T-helper 1 cell treated with Interleukin-12 subunit alpha and Interleukin-12 subunit beta and Interleukin-4 antibody, amounts not matched to agents 30 μg/mL and 1 μg/mL, for 36 hours (primary cell): ENCODE measurements around the gene NCL.
"Not testable (repeated sequence)": the region's sequence is repeated elsewhere in the genome, so short reads cannot be mapped to it uniquely, and the experiment has no call there.

Experiments
- H3K27ac Mint-ChIP-seq: one replicate; pipeline ENCODE4 v1.8.0; 2021; ENCODE audit warnings: mild to moderate bottlenecking, mixed read lengths
- H3K27me3 Mint-ChIP-seq: one replicate; pipeline ENCODE4 v1.8.0; 2021; ENCODE audit warnings: low read depth, mixed read lengths
- H3K36me3 Mint-ChIP-seq: one replicate; pipeline ENCODE4 v1.8.0; 2021; ENCODE audit warnings: low read depth, mixed read lengths
- H3K4me1 Mint-ChIP-seq: one replicate; pipeline ENCODE4 v1.8.0; 2021; ENCODE audit warnings: low read depth, mixed read lengths
- H3K4me3 Mint-ChIP-seq: one replicate; pipeline ENCODE4 v1.8.0; 2021; ENCODE audit warnings: mild to moderate bottlenecking, moderate library complexity, mixed read lengths
- H3K9me3 Mint-ChIP-seq: one replicate; pipeline ENCODE4 v1.8.0; 2021; ENCODE audit warnings: mixed read lengths

The NCL gene

DNA sequence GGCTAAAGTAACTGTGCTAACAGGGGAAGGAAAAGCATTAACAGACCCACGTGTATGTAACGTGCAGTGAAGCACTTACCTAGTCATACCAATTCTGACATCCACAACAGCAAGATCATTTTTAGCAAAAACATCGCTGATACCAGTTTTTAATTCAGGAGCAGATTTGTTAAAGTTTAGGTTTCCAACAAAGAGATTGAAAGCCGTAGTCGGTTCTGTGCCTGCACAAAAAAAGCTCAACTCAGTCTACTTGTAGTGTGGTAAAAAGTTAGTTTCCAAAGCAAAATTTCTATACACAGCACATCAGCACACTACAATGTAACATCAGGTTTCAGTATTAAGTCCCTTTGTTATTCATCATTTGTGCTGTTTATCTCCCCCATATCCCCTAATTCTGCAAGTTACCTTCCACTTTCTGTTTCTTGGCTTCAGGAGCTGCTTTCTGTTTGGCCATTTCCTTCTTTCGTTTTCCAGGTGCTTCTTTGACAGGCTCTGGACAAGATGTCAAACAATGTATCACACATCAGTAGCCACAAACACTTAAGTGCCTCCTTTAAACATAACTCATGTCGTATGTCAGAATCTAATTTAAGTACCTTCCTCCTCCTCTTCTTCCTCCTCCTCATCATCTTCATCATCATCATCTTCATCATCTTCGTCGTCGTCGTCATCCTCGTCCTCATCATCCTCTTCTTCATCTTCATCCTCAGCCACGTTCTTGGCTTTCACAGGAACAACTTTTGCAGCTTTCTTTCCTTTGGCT, 4.0 kb downstream of the NCL start:
- peaks cover 41% of the 10 kb centered on the region for H3K4me1 Mint-ChIP-seq
- peak overlapping the region; percentile 32 for H3K4me3 Mint-ChIP-seq
- no peaks in the 10 kb centered on the region for H3K27me3 Mint-ChIP-seq
- H3K27ac Mint-ChIP-seq: peak overlapping the region; percentile 61
- H3K36me3 Mint-ChIP-seq: peaks cover 73% of the 10 kb centered on the region
- H3K9me3 Mint-ChIP-seq: no peaks in the 10 kb centered on the region

DNA sequence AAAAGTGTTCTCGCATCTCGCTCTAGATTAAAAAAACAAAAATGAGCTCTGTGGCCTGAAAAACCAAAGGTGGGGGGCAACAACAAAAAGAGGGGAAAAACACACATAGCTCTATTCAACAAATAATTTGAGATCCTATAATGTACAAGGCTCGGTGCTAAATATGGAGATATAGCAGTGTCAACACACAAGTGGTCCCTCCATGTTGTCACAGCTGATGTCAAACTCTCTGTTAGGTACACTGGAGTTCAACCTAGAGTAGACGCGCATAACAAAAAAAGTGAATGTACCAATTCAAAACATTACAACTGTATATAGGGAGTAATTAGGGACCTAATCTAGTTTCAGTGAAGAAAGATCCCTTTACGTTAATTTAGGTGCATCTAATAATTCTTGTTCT, 5.9 kb downstream of the NCL start:
- Mint-ChIP-seq H3K27ac (no peak overlapping the region), H3K4me1 (peaks cover 39% of the 10 kb centered on the region), H3K36me3 (peaks cover 79% of the 10 kb centered on the region), H3K27me3 (no peaks in the 10 kb centered on the region), H3K9me3 (no peaks in the 10 kb centered on the region), H3K4me3 (no peak overlapping the region)

DNA sequence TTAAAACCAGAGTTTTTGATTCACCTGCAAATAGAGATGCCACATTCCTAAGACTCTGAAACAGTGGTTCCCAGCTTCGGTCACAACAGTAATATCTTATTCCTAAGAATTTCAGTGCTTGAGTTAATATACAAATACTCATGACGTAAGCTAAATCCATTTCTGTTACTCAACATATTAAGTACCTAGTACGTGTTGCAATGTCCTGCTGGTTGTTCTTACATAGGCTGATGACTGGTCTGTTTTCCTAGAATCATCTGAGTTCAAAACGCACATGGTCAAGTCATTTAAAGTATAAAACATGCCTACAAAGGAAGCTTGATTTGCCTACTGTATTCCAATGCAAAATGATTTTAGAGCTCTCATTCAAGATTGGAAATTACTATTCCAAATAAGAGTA, 7.2 kb downstream of the NCL start:
- Mint-ChIP-seq H3K4me1 (peaks cover 26% of the 10 kb centered on the region), H3K27ac (no peak overlapping the region), H3K4me3 (no peak overlapping the region), H3K9me3 (no peaks in the 10 kb centered on the region), H3K27me3 (no peaks in the 10 kb centered on the region), H3K36me3 (peaks cover 74% of the 10 kb centered on the region)

DNA sequence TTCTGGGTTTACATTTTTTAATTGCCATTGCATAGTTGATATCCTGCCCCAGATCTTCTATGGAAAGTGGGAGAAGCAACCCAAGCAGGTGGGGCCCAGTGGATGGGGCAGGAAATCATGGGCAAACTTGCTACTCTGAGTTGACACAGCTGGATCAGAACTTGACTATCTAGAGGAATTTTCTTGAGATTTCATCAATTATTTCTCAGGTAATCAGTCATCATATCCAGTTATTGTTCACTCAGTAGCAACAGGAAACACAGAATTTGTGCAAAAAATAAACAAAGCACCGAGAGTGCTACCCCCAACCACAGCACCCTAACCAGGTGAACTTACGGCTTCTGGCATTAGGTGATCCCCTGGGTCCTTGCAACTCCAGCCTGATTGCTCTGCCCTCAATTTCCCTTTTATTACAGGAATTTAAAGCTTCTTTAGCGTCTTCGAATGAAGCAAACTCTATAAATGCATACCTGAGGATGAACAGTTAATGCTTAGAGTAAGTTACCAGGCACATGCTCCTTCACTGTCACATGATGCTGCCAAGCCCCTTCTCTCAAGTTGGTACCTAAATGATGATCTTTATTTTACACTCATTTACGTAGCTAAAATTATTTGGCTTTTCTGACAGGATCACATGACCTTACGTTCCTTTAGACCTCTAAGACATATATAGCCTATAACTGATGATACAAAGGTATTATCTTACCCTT, 7.8 kb downstream of the NCL start:
- H3K4me1 Mint-ChIP-seq: peaks cover 22% of the 10 kb centered on the region
- no peaks in the 10 kb centered on the region for H3K27me3 Mint-ChIP-seq
- H3K4me3 Mint-ChIP-seq: no peak overlapping the region
- H3K36me3 Mint-ChIP-seq: peaks cover 74% of the 10 kb centered on the region
- H3K9me3 Mint-ChIP-seq: no peaks in the 10 kb centered on the region
- H3K27ac Mint-ChIP-seq: no peak overlapping the region

DNA sequence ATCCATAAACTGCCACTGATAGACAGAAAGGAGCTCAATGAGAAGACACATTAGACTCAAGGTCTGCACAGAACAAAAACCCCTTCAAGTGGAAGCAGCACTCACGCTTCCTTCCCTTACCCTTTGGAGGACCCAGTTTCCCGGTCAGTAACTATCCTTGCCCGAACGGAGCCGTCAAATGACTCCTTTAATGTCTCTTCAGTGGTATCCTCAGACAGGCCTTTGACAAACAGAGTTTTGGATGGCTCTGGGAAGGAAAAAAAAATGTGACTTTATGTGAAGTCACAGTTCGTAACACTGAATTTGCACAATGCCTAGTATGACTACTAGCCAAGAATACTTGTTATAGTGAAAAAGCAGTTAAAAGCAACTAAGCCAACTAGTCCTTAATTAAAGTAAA, 8.4 kb downstream of the NCL start:
- Mint-ChIP-seq H3K36me3 (peaks cover 71% of the 10 kb centered on the region), H3K4me3 (no peak overlapping the region), H3K4me1 (peaks cover 20% of the 10 kb centered on the region), H3K27me3 (no peaks in the 10 kb centered on the region), H3K9me3 (no peaks in the 10 kb centered on the region), H3K27ac (no peak overlapping the region)

DNA sequence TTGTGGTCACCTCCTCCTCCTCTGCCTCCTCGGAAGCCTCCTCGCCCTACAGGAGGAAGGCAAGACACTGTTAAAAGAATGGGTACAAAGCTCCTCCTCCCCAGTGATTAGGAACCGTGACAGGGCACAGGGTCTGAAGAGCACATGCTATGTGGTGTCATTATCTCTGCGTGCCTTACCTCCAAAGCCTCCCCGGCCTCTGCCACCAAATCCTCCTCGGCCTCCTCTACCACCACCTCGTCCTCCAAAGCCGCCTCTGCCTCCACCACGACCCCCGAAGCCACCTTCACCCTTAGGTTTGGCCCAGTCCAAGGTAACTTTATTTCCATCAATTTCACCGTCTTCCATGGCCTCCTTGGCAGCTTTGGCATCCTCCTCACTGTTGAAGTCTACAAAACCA, 9.1 kb downstream of the NCL start:
- no peak overlapping the region for H3K4me3 Mint-ChIP-seq
- H3K4me1 Mint-ChIP-seq: peaks cover 14% of the 10 kb centered on the region
- H3K27ac Mint-ChIP-seq: no peak overlapping the region
- H3K9me3 Mint-ChIP-seq: no peaks in the 10 kb centered on the region
- H3K36me3 Mint-ChIP-seq: peaks cover 65% of the 10 kb centered on the region
- H3K27me3 Mint-ChIP-seq: no peaks in the 10 kb centered on the region

DNA sequence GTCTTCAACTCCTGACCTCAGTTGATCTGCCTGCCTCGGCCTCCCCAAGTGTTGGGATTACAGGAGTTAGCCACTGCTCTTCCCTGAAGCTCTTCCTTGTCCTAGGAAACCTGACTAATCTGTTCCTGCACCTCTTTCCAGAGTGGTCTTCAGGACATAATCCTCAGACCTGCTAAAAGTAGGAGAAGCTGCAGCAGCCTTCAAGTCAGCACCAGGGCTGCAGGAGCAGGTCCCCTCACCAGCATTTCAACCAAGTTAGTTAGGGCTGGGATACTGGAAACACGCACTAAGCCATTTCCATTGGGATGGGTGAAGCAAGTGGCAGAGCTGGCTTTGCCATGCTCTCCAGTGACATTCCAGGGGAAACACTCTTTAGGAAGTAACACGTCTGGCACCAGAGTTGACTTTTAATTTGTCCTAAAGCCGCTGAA, 9.9 kb downstream of the NCL start:
- H3K9me3 Mint-ChIP-seq: no peaks in the 10 kb centered on the region
- H3K4me1 Mint-ChIP-seq: peaks cover 11% of the 10 kb centered on the region
- no peak overlapping the region for H3K27ac Mint-ChIP-seq
- H3K4me3 Mint-ChIP-seq: no peak overlapping the region
- peaks cover 60% of the 10 kb centered on the region for H3K36me3 Mint-ChIP-seq
- H3K27me3 Mint-ChIP-seq: no peaks in the 10 kb centered on the region

DNA sequence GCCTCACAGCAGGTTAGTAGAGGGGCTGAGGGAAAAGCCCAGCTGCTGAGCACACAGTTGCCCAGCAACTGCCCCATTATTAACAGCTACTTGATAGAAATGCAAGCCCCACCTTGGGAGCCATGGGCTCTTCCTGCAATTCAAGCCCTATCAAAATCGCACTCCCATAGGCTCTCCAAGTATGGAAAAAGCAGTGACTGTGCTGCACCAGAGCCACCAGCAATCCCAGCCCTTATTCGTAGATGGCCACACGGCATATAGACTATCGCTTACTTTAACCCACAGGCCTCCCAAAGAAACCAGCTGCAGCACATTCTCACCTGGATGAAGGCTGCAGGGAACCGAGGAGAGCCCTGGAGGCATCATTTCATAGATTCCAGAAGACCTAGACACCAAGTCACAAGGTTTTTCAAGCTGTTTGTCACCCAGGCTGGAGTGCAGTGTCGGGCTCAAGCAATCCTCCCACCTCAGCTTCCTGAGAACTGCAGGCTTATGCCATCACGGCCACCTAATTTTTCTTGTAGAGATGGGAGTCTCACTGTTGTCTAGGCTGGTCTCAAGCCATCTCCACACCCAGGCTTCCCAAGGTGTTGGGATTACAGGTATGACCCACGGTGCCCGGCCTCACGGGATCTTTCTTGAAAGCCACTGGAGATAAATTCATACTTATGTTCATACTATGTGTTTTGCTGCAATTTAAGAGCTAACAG, 11.3 kb downstream of the NCL start:
- Mint-ChIP-seq H3K9me3 (no peaks in the 10 kb centered on the region), H3K4me1 (peaks cover 8% of the 10 kb centered on the region), H3K4me3 (no peak overlapping the region), H3K27me3 (no peaks in the 10 kb centered on the region), H3K27ac (peak overlapping the region; percentile 31), H3K36me3 (peaks cover 47% of the 10 kb centered on the region)

DNA sequence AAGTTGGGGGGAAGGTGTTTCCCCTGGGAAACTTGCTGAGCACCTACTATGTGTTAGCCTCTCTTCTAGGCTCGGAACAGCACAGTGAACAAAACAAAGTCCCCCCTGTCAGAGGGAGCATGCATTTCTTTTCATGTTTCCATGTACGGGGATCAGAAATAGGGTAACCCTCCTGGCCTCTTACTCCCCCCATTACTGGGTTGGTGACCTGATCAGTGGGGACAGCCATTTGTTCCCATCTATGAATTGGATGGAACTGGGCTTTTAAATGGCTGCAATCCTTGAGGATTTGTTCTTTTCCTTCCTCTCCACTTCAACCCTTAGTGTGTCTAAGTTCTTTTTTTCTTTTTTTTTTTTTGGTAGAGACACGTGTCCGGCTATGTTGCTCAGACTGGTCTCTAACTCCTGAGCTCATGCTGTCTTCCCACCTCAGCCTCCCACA, 13.7 kb downstream of the NCL start:
- Mint-ChIP-seq H3K4me1 (peaks cover 6% of the 10 kb centered on the region), H3K36me3 (peaks cover 27% of the 10 kb centered on the region), H3K27ac (peak overlapping the region; percentile 49), H3K4me3 (no peak overlapping the region), H3K27me3 (no peaks in the 10 kb centered on the region), H3K9me3 (no peaks in the 10 kb centered on the region)

DNA sequence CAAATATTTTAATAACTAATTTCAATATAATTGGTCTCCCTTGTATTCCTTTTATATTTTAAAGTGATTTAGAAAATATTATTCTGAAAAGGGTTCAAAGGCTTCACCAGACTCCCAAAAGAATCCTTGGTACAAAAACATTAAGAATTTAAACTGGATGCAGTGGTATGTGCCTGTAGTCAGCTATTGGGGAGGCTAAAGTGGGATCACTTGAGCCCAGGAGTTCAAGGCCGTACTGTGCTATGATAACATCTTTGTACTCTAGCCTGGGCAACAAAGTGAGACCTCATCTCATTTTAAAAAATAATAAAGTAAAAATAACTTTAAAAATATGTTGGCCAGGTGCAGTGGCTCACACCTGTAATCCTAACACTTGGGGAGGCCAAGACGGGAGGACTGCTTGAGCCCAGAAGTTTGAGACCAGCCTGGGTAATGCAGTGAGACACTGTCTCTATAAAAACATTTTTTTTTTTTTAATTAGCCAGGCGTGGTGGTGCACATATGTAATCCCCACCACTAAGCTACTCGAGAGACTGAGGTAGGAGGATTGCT, 14.7 kb downstream of the NCL start:
- no peak overlapping the region for H3K4me3 Mint-ChIP-seq
- H3K36me3 Mint-ChIP-seq: peaks cover 20% of the 10 kb centered on the region
- H3K27me3 Mint-ChIP-seq: no peaks in the 10 kb centered on the region
- no peak overlapping the region for H3K27ac Mint-ChIP-seq
- peaks cover 3% of the 10 kb centered on the region for H3K4me1 Mint-ChIP-seq
- no peaks in the 10 kb centered on the region for H3K9me3 Mint-ChIP-seq

DNA sequence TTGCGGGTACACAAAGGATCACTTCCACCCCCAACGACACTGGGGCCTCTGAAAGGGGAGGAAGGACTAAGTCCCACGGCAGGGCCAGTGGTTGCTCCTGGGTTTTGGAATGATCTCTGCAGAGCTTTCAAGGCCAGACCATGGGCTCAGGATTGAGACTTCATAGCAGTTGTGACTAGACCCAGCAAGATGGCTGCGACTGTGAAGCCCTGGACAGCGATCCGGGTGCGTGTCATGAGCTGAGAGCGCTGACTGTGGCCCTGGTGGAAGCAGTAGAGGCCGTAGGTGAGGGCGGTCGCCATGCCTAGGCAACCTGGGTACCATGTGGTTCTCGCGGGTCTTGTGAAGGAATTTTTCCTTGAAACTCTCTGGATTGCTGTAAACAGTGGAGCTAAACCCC, 27.3 kb downstream of the NCL start:
- Mint-ChIP-seq H3K27me3 (peaks cover under 1% of the 10 kb centered on the region), H3K27ac (no peak overlapping the region), H3K36me3 (no peaks in the 10 kb centered on the region), H3K9me3 (peaks cover 5% of the 10 kb centered on the region), H3K4me3 (no peak overlapping the region), H3K4me1 (no peaks in the 10 kb centered on the region)

DNA sequence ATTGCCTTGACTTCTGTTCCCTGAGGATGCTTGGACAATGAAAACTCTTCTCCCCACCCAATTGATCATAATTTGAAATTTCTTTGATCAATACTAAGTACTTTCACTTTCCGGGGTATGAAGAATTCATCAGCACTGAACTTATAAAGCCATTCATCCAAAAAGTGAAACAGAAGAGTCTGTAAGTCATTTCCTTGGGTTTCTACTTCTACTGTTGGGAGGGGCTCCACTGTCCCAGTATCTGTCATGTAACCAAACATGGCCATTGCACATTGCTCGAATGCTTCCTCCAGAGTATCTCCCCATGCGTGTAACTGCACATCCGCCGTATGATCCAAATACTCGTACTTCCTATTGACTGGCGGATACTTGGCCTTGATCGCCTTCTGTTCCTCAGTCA, 30.3 kb downstream of the NCL start:
- H3K4me1 Mint-ChIP-seq: no peaks in the 10 kb centered on the region
- no peak overlapping the region for H3K4me3 Mint-ChIP-seq
- peaks cover 4% of the 10 kb centered on the region for H3K27me3 Mint-ChIP-seq
- no peak overlapping the region for H3K27ac Mint-ChIP-seq
- peaks cover 10% of the 10 kb centered on the region for H3K36me3 Mint-ChIP-seq
- H3K9me3 Mint-ChIP-seq: peaks cover 20% of the 10 kb centered on the region

DNA sequence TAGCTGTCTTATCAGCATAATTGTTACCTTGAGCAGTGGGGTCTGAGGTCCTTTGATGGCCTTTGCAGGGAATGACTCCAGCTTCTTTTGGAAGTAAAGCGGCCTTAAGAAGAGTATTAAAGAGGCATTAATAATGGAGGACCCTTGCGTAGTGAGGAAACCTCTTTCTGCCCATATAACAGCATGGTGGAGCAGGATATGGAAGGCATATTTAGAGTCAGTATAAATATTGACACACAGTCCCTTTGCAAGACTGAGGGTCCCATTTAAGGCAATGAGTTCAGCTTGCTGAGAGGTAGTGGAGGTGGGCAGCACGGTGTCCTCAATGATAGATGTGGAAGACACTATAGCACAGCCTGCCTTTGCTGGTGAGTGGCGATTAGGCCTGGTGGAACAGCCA, 32.7 kb downstream of the NCL start:
- H3K27me3 Mint-ChIP-seq: peaks cover 4% of the 10 kb centered on the region

DNA sequence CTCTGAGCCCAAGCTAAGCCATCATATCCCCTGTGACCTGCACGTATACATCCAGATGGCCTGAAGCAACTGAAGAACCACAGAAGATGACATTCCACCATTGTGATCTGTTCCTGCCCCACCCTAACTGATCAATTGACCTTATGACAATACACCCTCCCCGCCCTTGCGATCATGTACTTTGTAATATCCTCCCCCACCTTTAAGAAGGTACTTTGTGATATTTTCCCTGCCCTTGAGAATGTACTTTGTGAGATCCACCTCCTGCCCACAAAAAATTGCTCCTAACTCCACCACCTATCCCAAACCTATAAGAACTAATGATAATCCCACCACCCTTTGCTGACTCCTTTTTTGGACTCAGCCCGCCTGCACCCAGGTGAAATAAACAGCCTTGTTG, 33.8 kb downstream of the NCL start:
- not testable (repeated sequence) for H3K27me3 Mint-ChIP-seq, H3K27ac Mint-ChIP-seq, H3K4me1 Mint-ChIP-seq

More for the DNA sequence above, 32.7 kb downstream of the NCL start:
- no peak overlapping the region for H3K27ac Mint-ChIP-seq
- peaks cover 10% of the 10 kb centered on the region for H3K36me3 Mint-ChIP-seq
- no peaks in the 10 kb centered on the region for H3K4me1 Mint-ChIP-seq
- no peak overlapping the region for H3K4me3 Mint-ChIP-seq
- peaks cover 20% of the 10 kb centered on the region for H3K9me3 Mint-ChIP-seq

More for the DNA sequence above, 33.8 kb downstream of the NCL start:
- H3K4me3 Mint-ChIP-seq, H3K36me3 Mint-ChIP-seq: not testable (repeated sequence)
- peaks cover 18% of the 10 kb centered on the region for H3K9me3 Mint-ChIP-seq
